Astrocyte (in vitro differentiated cells and primary cell): ENCODE measurements around the gene IPO11. TPM values are rescaled to one million over a fixed set of nuclear protein-coding genes. Genes with fewer than 3 reads are reported as not detected.

Experiments
- DNase-seq: peaks from one replicate; pipeline ENCODE4 v3.0.0-alpha.2; 2010; ENCODE audit warnings: low read depth
- FAIRE-seq: peaks from 2 replicates; lab custom pipeline; 2011; peaks lifted over from hg19 to GRCh38; lab: Jason Lieb, UNC
- H2AFZ ChIP-seq: 2 replicates; pipeline ENCODE4 v1.6.0; 2012; ENCODE audit warnings: low read depth, low read length, inconsistent platforms
- H3K27ac ChIP-seq: 2 replicates; pipeline ENCODE4 v1.5.1; 2011; ENCODE audit warnings: low read depth, low read length, inconsistent platforms
- H3K27me3 ChIP-seq: 2 replicates; pipeline ENCODE4 v1.6.0; 2011; ENCODE audit warnings: low read length, inconsistent platforms; ENCODE audit not compliant: insufficient read depth
- H3K36me3 ChIP-seq: 2 replicates; pipeline ENCODE4 v1.5.1; 2011; ENCODE audit warnings: low read length, inconsistent platforms; ENCODE audit not compliant: insufficient read depth
- H3K4me1 ChIP-seq: 2 replicates; pipeline ENCODE4 v1.5.1; 2011; ENCODE audit warnings: low read length, inconsistent platforms; ENCODE audit not compliant: insufficient read depth
- H3K4me2 ChIP-seq: 2 replicates; pipeline ENCODE4 v1.6.0; 2012; ENCODE audit warnings: low read length, inconsistent platforms
- H3K4me3 ChIP-seq: 2 replicates; pipeline ENCODE4 v1.5.1; 2011; ENCODE audit warnings: low read depth, mild to moderate bottlenecking, low read length, inconsistent platforms; ENCODE audit not compliant: insufficient read depth
- H3K79me2 ChIP-seq: 2 replicates; pipeline ENCODE4 v1.6.0; 2012; ENCODE audit warnings: mild to moderate bottlenecking, low read length, inconsistent platforms; ENCODE audit not compliant: insufficient read depth
- H3K9ac ChIP-seq: 2 replicates; pipeline ENCODE4 v1.6.0; 2012; ENCODE audit warnings: mild to moderate bottlenecking, low read length, inconsistent platforms
- H3K9me3 ChIP-seq: 2 replicates; pipeline ENCODE4 v1.5.1; 2012; ENCODE audit warnings: low read depth, mild to moderate bottlenecking, low read length, inconsistent platforms; ENCODE audit not compliant: insufficient read depth
- H4K20me1 ChIP-seq: 2 replicates; pipeline ENCODE4 v1.6.0; 2012; ENCODE audit warnings: low read length, inconsistent platforms; ENCODE audit not compliant: insufficient read depth
- H3K27ac Mint-ChIP-seq: one replicate; pipeline ENCODE4 v1.8.0; 2021; ENCODE audit warnings: mild to moderate bottlenecking, mixed read lengths; ENCODE audit not compliant: unreplicated experiment
- H3K27me3 Mint-ChIP-seq: one replicate; pipeline ENCODE4 v1.8.0; 2021; ENCODE audit warnings: low read depth, mixed read lengths; ENCODE audit not compliant: unreplicated experiment
- H3K36me3 Mint-ChIP-seq: one replicate; pipeline ENCODE4 v1.8.0; 2021; ENCODE audit warnings: low read depth, mixed read lengths; ENCODE audit not compliant: unreplicated experiment
- H3K4me1 Mint-ChIP-seq: one replicate; pipeline ENCODE4 v1.8.0; 2021; ENCODE audit warnings: low read depth, mixed read lengths; ENCODE audit not compliant: unreplicated experiment
- H3K4me3 Mint-ChIP-seq: one replicate; pipeline ENCODE4 v1.8.0; 2021; ENCODE audit warnings: mild to moderate bottlenecking, moderate library complexity, mixed read lengths; ENCODE audit not compliant: unreplicated experiment
- H3K9me3 Mint-ChIP-seq: one replicate; pipeline ENCODE4 v1.8.0; 2021; ENCODE audit warnings: mild to moderate bottlenecking, mixed read lengths; ENCODE audit not compliant: unreplicated experiment
- CTCF ChIP-seq: IDR thresholded peaks from 2 replicates; pipeline ENCODE4 v1.5.1; 2011; ENCODE audit warnings: low read depth, mild to moderate bottlenecking, inconsistent platforms, low read length, moderate library complexity; ENCODE audit not compliant: insufficient read depth
- EZH2 ChIP-seq: IDR thresholded peaks from 2 replicates; pipeline ENCODE4 v1.6.1; 2012; ENCODE audit warnings: mild to moderate bottlenecking, low read length, inconsistent platforms; ENCODE audit not compliant: insufficient read depth
- total RNA-seq: library from RNA; stranded (reverse); gene quantifications from 2 replicates; pipeline ENCODE4 v1.2.1, GENCODE V29; 2021

IPO11 gene
- total RNA-seq, 1 donor from 2014 or later = 31.7 TPM

- H3K4me3 ChIP-seq = no peak overlapping the region
- no peaks in the 10 kb centered on the region for H3K4me1 Mint-ChIP-seq
- no peak overlapping the region for H3K27ac ChIP-seq
- H3K27ac Mint-ChIP-seq = no peak overlapping the region
- DNase-seq (no peak), FAIRE-seq (no peak)
- TF ChIP-seq EZH2 (no peak), CTCF (no peak)
- no peaks in the 10 kb centered on the region for H3K27me3 Mint-ChIP-seq
- peaks cover 7% of the 10 kb centered on the region for H3K36me3 Mint-ChIP-seq
- no peaks in the 10 kb centered on the region for H3K9me3 Mint-ChIP-seq
- H3K4me2 ChIP-seq = no peak overlapping the region
- no peak overlapping the region for H2AFZ ChIP-seq
- no peaks in the 10 kb centered on the region for H4K20me1 ChIP-seq
- H3K36me3 ChIP-seq = peaks cover 3% of the 10 kb centered on the region
- no peak overlapping the region for H3K4me3 Mint-ChIP-seq
- H3K4me1 ChIP-seq = no peaks in the 10 kb centered on the region
- no peaks in the 10 kb centered on the region for H3K27me3 ChIP-seq
- H3K9me3 ChIP-seq = no peaks in the 10 kb centered on the region
- no peaks in the 10 kb centered on the region for H3K79me2 ChIP-seq
- H3K9ac ChIP-seq = no peak overlapping the region
These were observed 110.2 kb downstream of the IPO11 start for GRCh38 chr5:62522811-62523210.

GRCh38 chr5:62533597-62533996 lies 121.0 kb downstream of the IPO11 start:
- Mint-ChIP-seq H3K4me3 (no peak overlapping the region), H3K27me3 (no peaks in the 10 kb centered on the region), H3K36me3 (peaks cover 8% of the 10 kb centered on the region), H3K27ac (no peak overlapping the region), H3K4me1 (no peaks in the 10 kb centered on the region), H3K9me3 (no peaks in the 10 kb centered on the region)
- Histone ChIP-seq H2AFZ (no peak overlapping the region), H3K9me3 (no peaks in the 10 kb centered on the region), H3K79me2 (no peaks in the 10 kb centered on the region), H3K27me3 (no peaks in the 10 kb centered on the region), H4K20me1 (no peaks in the 10 kb centered on the region), H3K4me2 (no peak overlapping the region), H3K36me3 (peaks cover 3% of the 10 kb centered on the region), H3K4me3 (no peak overlapping the region), H3K4me1 (no peaks in the 10 kb centered on the region), H3K9ac (no peak overlapping the region), H3K27ac (no peak overlapping the region)
- TF ChIP-seq EZH2 = no peak
- no peak for TF ChIP-seq CTCF
- FAIRE-seq (no peak), DNase-seq (no peak)

- no peak overlapping the region for H3K4me2 ChIP-seq
- no peak overlapping the region for H2AFZ ChIP-seq
- FAIRE-seq (no peak), DNase-seq (no peak)
- no peak overlapping the region for H3K27ac Mint-ChIP-seq
- TF ChIP-seq EZH2 = no peak
- H3K9ac ChIP-seq = no peak overlapping the region
- no peak overlapping the region for H3K4me3 Mint-ChIP-seq
- no peaks in the 10 kb centered on the region for H4K20me1 ChIP-seq
- no peaks in the 10 kb centered on the region for H3K79me2 ChIP-seq
- H3K4me1 ChIP-seq = no peaks in the 10 kb centered on the region
- H3K4me1 Mint-ChIP-seq = no peaks in the 10 kb centered on the region
- no peaks in the 10 kb centered on the region for H3K9me3 Mint-ChIP-seq
- H3K36me3 Mint-ChIP-seq = peaks cover 8% of the 10 kb centered on the region
- H3K27me3 Mint-ChIP-seq = no peaks in the 10 kb centered on the region
- H3K4me3 ChIP-seq = no peak overlapping the region
- no peaks in the 10 kb centered on the region for H3K27me3 ChIP-seq
- H3K36me3 ChIP-seq = peaks cover 3% of the 10 kb centered on the region
- no peak overlapping the region for H3K27ac ChIP-seq
- no peaks in the 10 kb centered on the region for H3K9me3 ChIP-seq
These were observed 122.1 kb downstream of the IPO11 start for GRCh38 chr5:62534461-62535236.
